GM18519 (cell line): ENCODE data around the gene PTPRD.
"Not testable (repeated sequence)": the region's sequence is repeated elsewhere in the genome, so short reads cannot be mapped to it uniquely, and the experiment has no call there.

Experiments
- ATAC-seq: cut with Tn5 transposase; IDR thresholded peaks from one replicate; pipeline ENCODE4 v1.9.1; 2021; ENCODE audit warnings: mild to moderate bottlenecking, moderate library complexity; ENCODE audit not compliant: unreplicated experiment, low FRiP score

Gene PTPRD

DNA sequence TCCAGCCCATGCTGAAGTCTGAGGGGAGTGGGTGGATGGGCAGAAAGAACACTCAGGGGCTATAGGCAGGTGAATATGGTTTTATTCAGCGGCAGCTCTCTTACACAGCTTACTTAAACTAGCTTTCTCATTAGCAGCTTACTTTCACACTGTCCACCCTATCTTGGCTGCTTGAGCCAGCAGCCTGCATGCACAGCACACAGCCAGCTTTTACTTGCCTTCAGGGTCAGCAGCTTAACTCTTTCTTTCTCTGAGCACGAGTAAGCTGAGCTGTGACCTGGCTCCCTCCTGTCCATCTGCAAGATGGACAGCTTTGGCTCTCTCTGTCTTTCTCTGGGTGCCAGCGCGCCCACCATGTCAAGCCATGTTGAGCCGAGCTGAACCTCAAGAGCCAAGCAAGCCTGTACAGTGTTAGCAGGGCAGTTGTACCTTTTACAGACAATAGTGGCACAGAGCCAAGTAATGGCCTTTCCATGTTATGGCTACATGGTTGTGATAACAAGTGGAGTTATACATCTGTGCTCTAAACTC is 1054.9 kb downstream of the PTPRD start:
- ATAC-seq: no peak

DNA sequence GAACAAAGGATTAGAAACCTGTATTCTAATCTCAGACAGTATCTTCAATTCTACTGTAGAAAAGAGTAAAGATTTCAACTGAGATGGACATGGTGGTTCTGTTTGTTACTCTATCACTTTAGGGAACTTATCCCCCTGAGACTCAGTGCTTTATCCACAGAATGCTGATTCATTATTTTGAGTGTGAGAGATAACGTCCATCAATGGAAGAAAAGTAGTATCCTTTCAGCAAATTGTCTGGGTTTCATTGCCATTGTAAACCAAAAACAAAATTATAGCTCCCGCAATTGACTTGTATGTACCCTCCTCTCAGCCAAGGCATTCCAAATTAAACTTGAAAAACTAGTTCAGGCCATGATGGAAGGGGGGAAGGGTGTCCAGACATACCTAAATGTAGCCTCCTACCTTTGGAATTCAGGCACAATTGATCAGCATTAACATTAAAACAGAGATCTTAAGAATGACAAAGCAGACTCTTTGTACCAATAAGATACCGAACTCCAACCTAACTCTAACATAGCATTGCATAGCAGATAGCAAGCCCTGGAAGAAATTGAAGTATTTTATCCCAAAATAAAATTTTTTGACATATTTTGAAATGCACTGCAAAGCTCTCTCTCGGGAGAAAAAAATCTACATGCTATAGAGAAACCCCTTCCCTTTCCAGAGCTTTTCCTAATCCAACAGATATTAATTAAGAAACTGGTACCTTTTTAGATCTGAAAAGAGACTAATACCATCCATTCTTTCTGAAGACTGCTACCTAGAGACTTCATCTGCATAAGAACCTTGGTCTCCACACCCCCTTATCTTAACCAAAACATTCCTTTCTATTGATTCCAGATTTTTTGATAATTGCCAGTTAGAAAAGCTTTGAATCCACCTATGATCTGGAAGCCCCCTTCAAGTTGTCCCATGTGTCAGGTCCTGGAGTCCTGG is 1055.7 kb downstream of the PTPRD start:
- ATAC-seq: no peak

DNA sequence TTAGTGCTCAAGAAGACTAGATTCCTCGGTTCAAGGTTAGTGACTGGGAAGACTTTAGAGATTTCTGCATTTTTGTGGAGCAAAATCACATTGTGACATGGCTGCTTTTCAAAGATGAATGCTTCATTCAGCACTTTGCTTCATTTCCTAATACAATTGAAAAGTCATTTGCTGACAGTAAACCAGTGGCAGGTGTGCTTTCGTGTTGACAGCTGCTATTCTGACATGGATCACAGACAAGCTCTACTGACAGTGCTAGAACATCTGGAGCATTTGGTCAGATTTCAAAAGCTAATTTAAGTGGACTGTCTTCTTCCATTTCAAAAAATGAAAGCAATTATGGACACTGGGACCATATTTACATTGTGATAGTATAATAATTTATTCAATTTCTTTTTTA is 1060.1 kb downstream of the PTPRD start:
- no peak for ATAC-seq

DNA sequence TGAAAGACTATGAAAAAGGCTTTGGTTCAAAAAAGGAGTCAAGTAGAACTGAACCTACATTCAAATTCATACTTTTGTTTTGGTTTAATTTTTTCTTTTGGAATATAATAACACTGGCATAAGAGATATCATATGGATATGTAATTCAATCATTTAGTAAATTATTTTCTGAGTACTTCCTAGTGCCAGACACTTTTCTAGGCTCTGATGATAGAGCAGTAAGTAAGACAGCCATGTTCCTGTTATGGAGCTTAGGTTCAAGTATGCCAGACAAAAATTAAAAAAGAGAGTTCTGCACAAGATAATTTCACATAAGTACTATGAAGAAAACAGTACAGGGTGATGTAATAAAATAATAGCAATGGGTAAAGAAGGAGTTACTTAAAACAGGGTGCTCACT is 1074.0 kb downstream of the PTPRD start:
- ATAC-seq: no peak

DNA sequence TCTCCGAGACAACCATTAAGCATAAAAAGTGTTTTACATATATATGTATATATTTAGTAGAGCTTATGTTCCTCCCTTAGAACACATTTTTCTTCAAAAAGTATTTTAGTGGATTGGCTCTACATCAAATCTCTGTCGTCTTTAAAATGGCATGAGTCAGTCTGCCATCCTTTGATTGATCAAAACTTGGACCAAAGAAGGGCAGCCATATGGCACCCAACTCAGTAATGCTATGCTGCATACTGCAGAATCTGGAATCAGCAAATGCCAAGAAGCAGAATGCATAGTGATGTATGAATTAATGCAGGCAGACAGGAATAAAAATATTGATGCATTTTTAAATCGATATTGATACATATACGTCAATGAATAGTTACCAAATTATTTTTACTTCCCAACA is 1074.4 kb downstream of the PTPRD start:
- no peak for ATAC-seq

DNA sequence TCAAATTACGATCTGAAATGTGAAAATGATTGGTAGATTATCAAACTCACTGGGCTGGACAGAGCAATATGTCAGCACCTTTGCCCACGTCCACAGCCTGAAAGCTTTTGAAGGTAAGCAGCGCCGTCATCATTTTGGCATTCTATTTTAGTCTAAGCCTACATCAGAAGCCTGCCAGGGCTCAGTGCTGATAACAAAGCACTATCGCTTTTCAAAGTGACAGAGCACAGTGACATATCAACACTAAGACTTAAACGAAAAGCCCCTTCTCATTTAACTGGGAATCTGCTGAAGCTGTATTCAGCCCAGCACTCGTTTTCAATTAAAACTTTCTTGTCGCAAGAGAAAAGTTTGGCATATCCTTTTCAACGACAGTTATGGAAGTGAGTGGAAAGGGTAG is 1076.3 kb downstream of the PTPRD start:
- no peak for ATAC-seq

DNA sequence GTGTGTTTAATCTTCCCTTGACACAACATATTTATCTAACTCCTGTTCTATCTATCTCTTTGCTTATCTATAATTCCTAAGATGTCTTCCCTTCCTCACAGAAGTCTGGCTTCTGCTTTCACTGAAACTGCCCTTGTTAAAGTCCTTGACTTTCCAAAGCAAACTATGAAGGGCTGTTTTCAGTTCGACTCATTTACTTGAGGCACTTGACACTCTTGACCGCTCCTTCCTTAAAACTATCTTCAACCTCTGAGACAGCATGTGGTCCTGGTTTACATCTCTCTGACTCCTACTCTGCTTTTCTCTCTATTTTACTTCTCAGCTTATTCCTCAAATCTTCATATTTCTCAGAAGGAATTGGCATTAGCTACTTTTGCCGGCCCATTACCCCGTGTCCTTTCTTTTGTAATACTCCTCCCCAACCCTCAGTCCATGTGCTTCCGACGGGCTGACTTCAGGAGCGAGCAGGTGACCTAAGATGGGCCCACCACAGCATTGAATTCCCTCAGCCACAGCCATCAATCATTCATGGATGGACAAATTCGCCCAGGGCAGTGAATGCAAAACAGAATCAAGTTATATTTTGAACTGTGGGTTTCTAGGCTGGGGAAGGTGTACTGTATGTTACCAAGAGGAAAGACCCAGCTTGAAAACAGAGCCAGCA is 1089.2 kb downstream of the PTPRD start:
- no peak for ATAC-seq

DNA sequence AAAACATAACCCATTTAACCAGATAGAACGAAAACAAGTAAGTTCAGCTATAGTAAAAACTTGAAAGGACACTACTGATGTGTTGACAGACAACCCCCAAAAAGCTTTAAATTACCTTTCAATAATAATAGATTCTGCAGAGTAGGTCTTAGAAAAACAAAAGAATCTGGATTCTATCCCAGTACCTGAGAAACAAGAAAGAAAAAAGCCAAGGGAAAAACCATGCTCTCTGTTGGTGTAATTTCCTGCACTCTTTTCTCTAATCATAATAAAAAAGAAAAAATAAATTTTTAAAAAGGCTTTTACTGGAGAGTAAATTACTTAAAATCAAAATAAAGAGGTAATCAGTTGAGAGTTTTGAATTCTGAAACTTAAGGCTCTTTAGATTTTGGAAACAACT is 1090.4 kb downstream of the PTPRD start:
- no peak for ATAC-seq

DNA sequence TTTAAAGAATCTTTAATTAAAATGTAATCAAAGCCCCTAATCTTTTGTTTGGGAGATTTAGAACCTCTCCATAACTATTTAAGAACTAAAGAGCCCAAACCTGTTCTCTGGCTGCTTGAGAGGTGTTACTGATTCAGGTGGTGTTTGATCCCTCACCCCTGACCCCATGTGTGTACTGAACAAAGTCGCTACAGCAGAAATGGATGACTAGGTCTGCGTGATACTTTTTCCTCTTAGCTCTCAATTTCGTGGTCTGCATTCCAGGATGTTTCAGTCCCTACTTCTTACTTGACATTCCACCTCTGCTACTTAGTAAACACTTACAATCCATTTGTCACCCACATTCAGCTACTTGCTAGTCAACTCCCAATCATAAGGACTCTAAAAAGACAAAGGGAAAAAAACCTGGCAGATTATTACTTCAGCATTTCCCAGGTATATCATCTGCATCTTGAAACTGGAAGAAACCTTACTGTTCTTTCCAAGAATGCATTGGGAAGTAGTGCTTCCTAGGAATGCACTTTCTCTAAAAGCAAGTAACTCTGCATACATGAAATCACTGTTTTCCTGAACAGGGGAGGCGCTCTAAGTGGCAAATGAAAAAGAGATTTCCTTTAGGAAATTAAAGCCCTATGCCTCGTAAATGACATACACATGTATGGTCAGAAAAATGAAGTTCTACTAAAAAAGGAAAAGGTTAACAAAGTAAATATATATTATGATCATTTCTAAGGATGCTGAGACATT is 1091.6 kb downstream of the PTPRD start:
- ATAC-seq: no peak

DNA sequence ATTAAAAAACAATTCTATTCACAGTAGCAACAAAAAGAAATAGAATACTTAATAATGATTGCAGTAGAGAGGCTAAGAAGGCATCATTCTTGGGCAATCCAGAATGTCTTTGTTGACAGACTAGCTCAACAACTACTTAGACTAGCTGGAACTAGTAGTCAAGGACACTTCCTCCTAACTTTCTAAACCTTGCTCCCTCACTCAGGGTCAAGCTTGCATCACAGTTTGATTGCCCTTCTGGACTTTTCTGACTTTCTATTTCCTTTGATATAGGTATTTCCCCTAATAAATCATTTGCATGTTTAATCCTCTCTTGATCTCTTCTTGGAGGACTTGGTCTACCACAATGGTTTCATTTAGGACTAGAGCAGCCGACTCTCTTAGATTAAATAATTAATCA is 1107.9 kb downstream of the PTPRD start:
- ATAC-seq: no peak

DNA sequence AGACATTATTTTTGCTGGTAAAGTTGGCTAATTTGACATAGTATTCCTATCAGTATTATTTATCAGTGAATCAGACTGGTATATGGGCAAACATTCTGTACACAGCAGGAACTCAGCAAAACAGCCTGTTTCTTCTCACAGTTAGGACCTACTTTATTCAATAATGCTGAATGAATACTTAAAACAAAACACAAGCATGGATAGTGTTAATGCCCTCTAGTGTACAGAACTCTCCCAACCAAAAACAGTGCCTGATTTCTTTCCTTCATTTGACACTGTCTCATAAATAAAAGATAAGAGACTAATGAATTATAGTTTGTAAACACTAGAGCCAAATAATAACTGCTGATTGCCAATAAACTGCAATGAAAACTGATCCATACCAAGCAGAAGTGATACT is 1113.3 kb downstream of the PTPRD start:
- ATAC-seq: no peak

DNA sequence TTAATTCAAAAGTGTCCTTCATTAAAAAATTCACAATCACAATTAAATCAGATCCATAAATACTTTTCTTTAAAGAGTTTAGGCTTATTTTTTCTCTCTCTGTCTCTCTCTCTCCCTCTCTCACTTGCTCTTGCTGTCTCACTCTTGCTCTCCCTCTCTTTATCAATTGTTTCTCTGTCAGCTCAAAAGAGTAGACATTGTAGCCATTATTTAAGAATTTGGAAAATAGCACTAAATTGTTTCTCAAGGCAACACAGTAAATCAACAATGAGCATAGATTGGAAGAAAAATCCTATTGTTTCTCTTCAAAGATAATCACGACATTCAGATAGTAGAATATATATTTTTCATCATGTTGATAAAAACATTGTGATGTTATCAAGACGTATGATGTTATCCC is 1114.0 kb downstream of the PTPRD start:
- no peak for ATAC-seq

DNA sequence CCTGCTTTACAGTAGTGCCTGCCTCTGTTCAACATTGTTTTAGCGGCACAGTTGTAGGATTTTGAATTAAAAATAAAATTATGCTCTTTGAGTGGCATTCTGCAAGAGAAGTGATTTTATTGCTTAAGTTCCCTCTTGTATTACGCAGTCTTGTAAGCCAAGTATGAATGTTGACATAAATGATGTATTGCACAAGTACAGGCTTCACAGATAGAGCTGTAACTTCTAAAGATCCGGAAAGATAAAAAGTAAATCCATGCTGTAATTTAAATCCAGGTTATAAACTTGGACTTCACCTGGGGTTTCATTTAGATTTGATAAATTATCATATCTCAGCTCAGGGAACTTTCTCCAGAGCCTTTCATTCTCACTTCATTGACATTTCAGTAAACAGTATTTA is 1114.7 kb downstream of the PTPRD start:
- no peak for ATAC-seq

DNA sequence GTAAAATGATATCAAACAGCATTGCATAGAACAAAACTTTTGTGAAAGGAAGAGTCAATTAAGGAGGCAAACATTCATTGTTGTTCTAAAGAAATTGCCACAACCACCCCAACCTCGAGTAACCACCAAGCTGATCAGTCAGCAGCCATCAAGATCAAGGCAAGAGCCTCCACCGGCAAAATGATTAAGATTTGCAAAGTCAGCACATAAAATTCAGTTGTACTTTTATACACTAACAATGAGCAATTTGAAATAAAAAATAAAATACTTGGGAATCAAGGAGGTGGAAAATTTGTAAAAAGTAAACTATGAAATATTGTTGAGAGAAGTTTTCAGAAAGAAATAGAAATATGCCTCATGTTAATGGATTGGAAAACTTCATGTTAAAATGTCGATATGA is 1118.5 kb downstream of the PTPRD start:
- no peak for ATAC-seq

DNA sequence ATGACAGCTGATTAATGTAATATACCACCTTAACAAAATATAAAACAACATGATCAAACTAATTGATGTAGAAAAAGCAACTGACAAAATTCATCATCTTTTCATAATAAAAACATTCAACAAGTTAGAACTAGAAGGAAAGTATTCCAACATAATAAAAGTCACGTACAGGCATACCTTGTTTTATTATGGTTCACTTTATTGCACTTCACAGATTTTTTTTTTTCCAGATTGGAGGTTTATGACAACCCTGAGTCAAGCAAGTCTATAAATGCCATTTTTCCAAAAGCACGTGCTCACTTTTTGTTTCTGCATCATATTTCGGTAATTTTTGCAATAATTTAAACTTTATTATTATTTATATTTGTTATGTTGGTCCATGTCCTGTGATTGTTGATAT is 1120.3 kb downstream of the PTPRD start:
- ATAC-seq: no peak

DNA sequence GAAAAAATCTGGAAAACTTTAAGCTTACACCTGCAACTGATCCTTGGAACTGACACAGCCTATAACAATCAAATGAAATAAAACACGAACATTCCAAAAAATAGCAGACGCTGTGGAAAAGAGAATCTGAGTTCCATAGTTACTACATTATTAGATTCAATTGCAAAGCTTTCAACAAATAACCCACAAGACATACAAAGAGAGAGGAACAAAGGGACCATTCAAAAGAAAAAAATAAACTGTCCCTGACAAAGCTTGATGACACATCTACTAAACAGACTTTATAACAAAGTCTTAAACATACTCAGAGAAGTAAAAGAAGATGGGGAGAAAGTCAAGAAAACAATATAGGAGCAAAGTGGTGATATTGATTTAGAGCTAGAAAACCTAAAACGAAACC is 1123.6 kb downstream of the PTPRD start:
- no peak for ATAC-seq

DNA sequence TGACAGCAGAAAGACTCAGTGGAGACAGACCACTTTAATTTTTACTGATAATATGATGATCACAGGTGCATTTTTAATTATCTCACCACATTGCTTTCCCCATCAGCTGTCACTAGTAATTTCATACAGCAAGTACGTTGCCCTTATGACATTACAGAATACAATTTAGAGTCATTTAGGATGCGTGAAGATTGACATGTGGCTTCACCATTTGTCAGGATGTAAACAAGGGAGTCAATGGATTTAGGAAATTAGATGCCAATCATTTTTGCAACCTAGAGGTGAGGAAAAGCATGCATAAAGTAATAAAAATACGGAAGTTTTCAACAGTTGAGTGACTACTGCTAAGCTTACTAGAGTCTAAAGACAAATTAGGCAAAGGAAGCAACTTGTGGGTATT is 1129.6 kb downstream of the PTPRD start:
- no peak for ATAC-seq

DNA sequence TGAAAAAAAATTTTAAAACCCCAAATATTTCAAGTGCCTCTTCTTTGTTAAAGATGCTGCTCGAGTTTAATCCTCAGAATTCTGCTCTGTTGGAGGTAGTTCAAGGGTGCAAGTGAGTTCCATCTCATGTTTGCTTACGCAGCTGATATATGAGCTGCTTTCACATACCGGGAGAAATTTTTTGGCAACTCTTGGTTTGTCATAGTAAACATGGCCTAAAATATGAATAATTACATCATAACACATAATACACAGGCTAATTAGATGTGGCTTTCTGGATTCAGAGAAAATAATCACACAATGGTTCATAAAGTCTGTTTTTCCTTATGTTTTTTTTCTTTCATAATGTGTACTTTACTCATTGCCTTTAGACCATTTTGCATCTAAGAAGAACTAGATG is 1134.1 kb downstream of the PTPRD start:
- ATAC-seq: no peak

DNA sequence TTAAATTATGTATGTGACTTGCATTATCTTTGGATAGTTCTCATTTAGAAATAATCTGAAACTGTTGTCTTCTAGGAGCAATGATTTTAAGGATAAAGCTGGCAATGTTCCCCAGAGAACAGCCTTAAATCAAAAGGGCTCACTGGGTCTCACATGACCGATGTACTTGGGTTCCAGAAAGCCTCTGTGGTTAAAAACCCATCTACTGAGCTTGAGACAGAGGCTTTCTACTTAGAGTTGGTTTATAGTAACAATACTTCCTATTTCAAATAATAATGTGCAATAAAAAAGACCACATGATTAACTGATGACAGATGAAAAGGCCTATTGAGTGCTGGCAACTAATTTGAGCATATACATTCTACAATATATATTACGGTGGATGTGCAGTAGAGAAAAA is 1143.5 kb downstream of the PTPRD start:
- no peak for ATAC-seq

DNA sequence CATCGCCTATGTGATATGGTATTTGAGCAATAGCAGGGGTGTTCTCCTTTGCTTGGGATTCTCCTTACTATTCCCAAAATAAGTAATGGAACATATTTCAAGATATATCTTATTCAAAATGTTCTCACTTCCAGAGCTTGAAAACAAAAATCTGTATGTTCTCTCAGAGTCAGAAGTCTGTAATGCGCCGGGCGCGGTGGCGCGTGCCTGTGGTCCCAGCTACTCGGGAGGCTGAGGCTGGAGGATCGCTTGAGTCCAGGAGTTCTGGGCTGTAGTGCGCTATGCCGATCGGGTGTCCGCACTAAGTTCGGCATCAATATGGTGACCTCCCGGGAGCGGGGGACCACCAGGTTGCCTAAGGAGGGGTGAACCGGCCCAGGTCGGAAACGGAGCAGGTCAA is 1170.9 kb downstream of the PTPRD start:
- not testable (repeated sequence) for ATAC-seq

DNA sequence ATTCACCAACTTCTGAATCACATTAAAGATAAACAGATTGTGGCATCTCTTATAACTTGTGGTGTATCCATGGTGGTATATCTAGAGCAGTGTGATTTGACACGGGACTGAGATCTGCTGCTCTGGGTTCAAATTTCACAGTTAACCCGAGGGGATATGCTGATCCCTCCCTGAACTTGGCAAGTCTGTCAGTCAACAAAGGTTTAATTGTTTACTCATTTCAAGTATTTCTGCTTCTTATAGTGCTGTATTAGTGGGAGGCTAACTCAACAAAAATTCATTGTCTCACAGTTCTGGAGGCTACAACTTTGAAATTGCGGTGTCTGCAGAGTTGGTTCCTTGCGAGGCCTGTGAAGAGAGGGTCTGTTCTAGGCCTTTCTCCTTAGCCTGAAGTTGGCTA is 1175.2 kb downstream of the PTPRD start:
- ATAC-seq: no peak
